HepG2 (cell line): ENCODE data around the gene USF1. TPM values are rescaled to one million over a fixed set of nuclear protein-coding genes. Genes with fewer than 3 reads are reported as not detected.

Experiments
- AGO2 ChIP-seq: fragments of 200-400 bp; formaldehyde crosslinking; optimal IDR thresholded peaks from 2 replicates; pipeline ENCODE3; 2017; ENCODE audit warnings: mild to moderate bottlenecking, low read depth, low read length, moderate library complexity
- ARNTL ChIP-seq: sonication (generic); formaldehyde crosslinking; IDR thresholded peaks from 2 replicates; pipeline ENCODE4 v1.4.0; 2020; ENCODE audit warnings: mild to moderate bottlenecking, missing genetic modification reagents
- ELF1 ChIP-seq: sonication (generic); formaldehyde crosslinking; IDR thresholded peaks from 2 replicates; pipeline ENCODE4 v1.4.0; 2020; ENCODE audit warnings: missing genetic modification reagents
- FOXK1 ChIP-seq: sonication (generic); formaldehyde crosslinking; IDR thresholded peaks from 2 replicates; pipeline ENCODE4 v1.4.0; 2020; ENCODE audit warnings: low read depth, missing genetic modification reagents, borderline replicate concordance
- NFE2L2 ChIP-seq: fragments of 150-350 bp; IDR thresholded peaks from 2 replicates; pipeline ENCODE4 v1.6.1; 2014; ENCODE audit warnings: low read length
- NFRKB ChIP-seq: fragments of 450-650 bp; IDR thresholded peaks from 2 replicates; pipeline ENCODE4 v1.6.1; 2017
- NFYC ChIP-seq: IDR thresholded peaks from 2 replicates; pipeline ENCODE4 v1.6.1; 2016; ENCODE audit warnings: missing genetic modification reagents, missing compliant biosample characterization
- POLR2A ChIP-seq, 2 experiments: IDR thresholded peaks; 2 replicates each; pipeline ENCODE4 v1.6.1; 2011; ENCODE audit warnings: low read depth in 2 of 2, low read length in 2 of 2, mild to moderate bottlenecking in 1 of 2, moderate library complexity in 1 of 2; ENCODE audit not compliant: insufficient read depth in 1 of 2
- TMF1 ChIP-seq: sonication (generic); formaldehyde crosslinking; IDR thresholded peaks from 2 replicates; pipeline ENCODE4 v1.8.1; 2022; ENCODE audit warnings: low read depth, missing genetic modification reagents
- ZFP90 ChIP-seq: sonication (generic); formaldehyde crosslinking; IDR thresholded peaks from 2 replicates; pipeline ENCODE4 v1.8.0; 2022; ENCODE audit warnings: missing genetic modification reagents, mild to moderate bottlenecking, inconsistent platforms, borderline replicate concordance
- ZNF121 ChIP-seq: sonication (generic); formaldehyde crosslinking; IDR thresholded peaks from 2 replicates; pipeline ENCODE4 v1.5.0; 2020; ENCODE audit warnings: mild to moderate bottlenecking, missing genetic modification reagents
- ZNF235 ChIP-seq: sonication (generic); formaldehyde crosslinking; IDR thresholded peaks from 2 replicates; pipeline ENCODE4 v1.8.1; 2023; ENCODE audit warnings: mild to moderate bottlenecking, missing genetic modification reagents, borderline replicate concordance
- ZNF296 ChIP-seq: sonication (generic); formaldehyde crosslinking; conservative IDR thresholded peaks from 2 replicates; pipeline ENCODE4 v1.5.0; 2020; ENCODE audit warnings: mild to moderate bottlenecking, missing genetic modification reagents
- ZNF3 ChIP-seq: IDR thresholded peaks from 2 replicates; pipeline ENCODE4 v1.7.0; 2017; ENCODE audit warnings: inconsistent platforms
- ZNF30 ChIP-seq: sonication (generic); formaldehyde crosslinking; IDR thresholded peaks from 2 replicates; pipeline ENCODE4 v1.5.0; 2020; ENCODE audit warnings: mild to moderate bottlenecking, missing genetic modification reagents
- ZNF674 ChIP-seq: sonication (generic); formaldehyde crosslinking; IDR thresholded peaks from 2 replicates; pipeline ENCODE4 v1.5.0; 2020; ENCODE audit warnings: low read depth, mild to moderate bottlenecking, missing genetic modification reagents
- polyA plus RNA-seq, 8 experiments: library from polyadenylated mRNA; depleted of rRNA in 3 of 8; stranded (reverse) in 7 of 8; unstranded in 1 of 8; fragments of >200 nt; fragmentation: Illumina TruSeq in 4 of 8; extraction: Trizol in 4 of 8; gene quantifications; 2 replicates each; pipeline versions ENCODE4 v1.2.1 to v1.2.3, GENCODE V29; 2011 to 2016; ENCODE audit warnings: low read depth in 4 of 8, missing spikeins in 1 of 8, mixed read lengths in 1 of 8; ENCODE audit not compliant: insufficient read depth in 1 of 8
- total RNA-seq, 5 experiments: library from RNA; depleted of rRNA; stranded (reverse); fragments of >200 nt; fragmentation: Illumina TruSeq; extraction: Trizol; gene quantifications; 2 replicates each; pipeline ENCODE4 v1.2.3, GENCODE V29; 2016; ENCODE audit warnings: low read depth in 1 of 5
- TF ChIP-seq, protein P1 (sequence below): sonication (generic); formaldehyde crosslinking; IDR thresholded peaks from 2 replicates; pipeline ENCODE4 v1.5.0; 2020; ENCODE audit warnings: mild to moderate bottlenecking, missing genetic modification reagents
- TF ChIP-seq, protein P2 (sequence below): sonication (generic); formaldehyde crosslinking; IDR thresholded peaks from 2 replicates; pipeline ENCODE4 v1.4.0; 2020; ENCODE audit warnings: missing genetic modification reagents
- TF ChIP-seq, protein P3 (sequence below): sonication (generic); formaldehyde crosslinking; IDR thresholded peaks from 2 replicates; pipeline ENCODE4 v1.5.1; 2020; ENCODE audit warnings: missing genetic modification reagents, mild to moderate bottlenecking, borderline replicate concordance
- TF ChIP-seq, protein P4 (sequence below), 2 experiments: fragments of 450-650 bp in 1 of 2; sonication (generic) in 1 of 2; formaldehyde crosslinking; IDR thresholded peaks; 2 replicates each; pipeline versions ENCODE4 v1.5.0 to v1.8.0; 2020 to 2022; ENCODE audit warnings: mild to moderate bottlenecking in 1 of 2, missing genetic modification reagents in 1 of 2

USF1 gene
- total and polyA plus RNA-seq, 2 of the 13 experiments (the other 11 are each of a cell fraction or from before 2014, with no cell fraction given), result 26.9 to 39.4 TPM

DNA sequence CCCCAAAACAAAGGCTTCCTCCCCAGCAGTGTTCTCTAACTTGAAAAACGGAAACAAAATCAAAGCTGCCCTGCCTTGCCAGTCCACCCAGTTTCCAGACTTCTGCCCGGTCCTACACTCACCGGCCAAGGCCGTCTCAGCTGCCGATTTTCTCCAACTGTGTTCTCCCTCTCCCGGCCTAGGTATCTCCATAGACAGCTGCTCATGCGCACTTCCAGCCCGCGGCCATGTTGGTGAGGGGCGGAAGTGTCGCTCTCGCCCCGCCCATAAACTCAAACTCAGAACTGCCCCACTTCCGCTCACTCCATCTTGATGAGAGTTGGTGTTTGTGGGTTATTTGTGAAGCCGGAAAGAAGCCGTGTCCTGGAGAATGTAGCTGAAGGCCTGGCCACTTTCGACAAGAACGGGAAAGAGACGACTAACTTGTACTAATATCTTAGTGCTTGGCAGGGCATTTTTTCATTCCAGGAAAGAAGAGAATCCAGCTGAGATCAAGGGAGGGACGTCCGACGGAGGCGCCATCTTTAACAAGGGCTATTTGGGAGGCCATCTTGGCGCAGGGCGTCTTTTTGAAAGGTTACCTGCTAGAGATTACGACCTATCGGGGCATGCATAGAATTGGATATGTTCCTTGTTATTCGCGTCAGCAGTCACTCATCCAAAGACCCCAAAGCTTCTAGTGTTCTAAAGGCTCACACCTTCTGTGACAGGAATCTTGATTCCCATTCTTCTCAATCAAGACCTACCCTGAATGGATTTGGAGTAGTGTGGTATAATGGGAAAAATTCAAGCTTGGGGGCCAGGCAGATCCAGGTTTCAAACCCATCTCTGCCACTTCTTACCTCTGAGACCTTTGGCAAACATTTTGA, at the start of gene USF1 (continued):
- TF ChIP-seq ELF1 (CRISPR knock-in tag) (peak; percentile 93), ZFP90 (CRISPR knock-in tag) (no peak), ZNF235 (CRISPR knock-in tag) (0 out of 2 replicates have a peak, but pooled peaks have one; percentile 30), NFYC (no peak), ZNF30 (0 out of 2 replicates have a peak, but pooled peaks have one; percentile 76), POLR2A (IDR thresholded peaks at IDR 0.05; ENCODE audit: insufficient read depth in 1 of 2, low read depth in 2 of 2, low read length in 2 of 2) (peak; percentile 77 to 86), ARNTL (CRISPR knock-in tag) (no peak), ZNF674 (CRISPR knock-in tag) (no peak; the same call in 1 of the 2 replicates), NFE2L2 (no peak), ZNF296 (CRISPR knock-in tag) (no peak), ZNF3 (CRISPR knock-in tag) (no peak), TMF1 (no peak), FOXK1 (CRISPR knock-in tag) (peak; percentile 70; the same call in 1 of the 2 replicates), ZNF121 (peak; percentile 4; the same call in 1 of the 2 replicates), NFRKB (peak; percentile 95), AGO2 (peak; percentile 12)
- TF ChIP-seq, protein P1, sequence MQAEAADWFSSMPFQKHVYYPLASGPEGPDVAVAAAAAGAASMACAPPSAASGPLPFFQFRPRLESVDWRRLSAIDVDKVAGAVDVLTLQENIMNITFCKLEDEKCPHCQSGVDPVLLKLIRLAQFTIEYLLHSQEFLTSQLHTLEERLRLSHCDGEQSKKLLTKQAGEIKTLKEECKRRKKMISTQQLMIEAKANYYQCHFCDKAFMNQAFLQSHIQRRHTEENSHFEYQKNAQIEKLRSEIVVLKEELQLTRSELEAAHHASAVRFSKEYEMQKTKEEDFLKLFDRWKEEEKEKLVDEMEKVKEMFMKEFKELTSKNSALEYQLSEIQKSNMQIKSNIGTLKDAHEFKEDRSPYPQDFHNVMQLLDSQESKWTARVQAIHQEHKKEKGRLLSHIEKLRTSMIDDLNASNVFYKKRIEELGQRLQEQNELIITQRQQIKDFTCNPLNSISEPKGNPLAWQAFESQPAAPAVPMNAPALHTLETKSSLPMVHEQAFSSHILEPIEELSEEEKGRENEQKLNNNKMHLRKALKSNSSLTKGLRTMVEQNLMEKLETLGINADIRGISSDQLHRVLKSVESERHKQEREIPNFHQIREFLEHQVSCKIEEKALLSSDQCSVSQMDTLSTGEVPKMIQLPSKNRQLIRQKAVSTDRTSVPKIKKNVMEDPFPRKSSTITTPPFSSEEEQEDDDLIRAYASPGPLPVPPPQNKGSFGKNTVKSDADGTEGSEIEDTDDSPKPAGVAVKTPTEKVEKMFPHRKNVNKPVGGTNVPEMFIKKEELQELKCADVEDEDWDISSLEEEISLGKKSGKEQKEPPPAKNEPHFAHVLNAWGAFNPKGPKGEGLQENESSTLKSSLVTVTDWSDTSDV (CRISPR knock-in tag), result no peak
- TF ChIP-seq, protein P2, sequence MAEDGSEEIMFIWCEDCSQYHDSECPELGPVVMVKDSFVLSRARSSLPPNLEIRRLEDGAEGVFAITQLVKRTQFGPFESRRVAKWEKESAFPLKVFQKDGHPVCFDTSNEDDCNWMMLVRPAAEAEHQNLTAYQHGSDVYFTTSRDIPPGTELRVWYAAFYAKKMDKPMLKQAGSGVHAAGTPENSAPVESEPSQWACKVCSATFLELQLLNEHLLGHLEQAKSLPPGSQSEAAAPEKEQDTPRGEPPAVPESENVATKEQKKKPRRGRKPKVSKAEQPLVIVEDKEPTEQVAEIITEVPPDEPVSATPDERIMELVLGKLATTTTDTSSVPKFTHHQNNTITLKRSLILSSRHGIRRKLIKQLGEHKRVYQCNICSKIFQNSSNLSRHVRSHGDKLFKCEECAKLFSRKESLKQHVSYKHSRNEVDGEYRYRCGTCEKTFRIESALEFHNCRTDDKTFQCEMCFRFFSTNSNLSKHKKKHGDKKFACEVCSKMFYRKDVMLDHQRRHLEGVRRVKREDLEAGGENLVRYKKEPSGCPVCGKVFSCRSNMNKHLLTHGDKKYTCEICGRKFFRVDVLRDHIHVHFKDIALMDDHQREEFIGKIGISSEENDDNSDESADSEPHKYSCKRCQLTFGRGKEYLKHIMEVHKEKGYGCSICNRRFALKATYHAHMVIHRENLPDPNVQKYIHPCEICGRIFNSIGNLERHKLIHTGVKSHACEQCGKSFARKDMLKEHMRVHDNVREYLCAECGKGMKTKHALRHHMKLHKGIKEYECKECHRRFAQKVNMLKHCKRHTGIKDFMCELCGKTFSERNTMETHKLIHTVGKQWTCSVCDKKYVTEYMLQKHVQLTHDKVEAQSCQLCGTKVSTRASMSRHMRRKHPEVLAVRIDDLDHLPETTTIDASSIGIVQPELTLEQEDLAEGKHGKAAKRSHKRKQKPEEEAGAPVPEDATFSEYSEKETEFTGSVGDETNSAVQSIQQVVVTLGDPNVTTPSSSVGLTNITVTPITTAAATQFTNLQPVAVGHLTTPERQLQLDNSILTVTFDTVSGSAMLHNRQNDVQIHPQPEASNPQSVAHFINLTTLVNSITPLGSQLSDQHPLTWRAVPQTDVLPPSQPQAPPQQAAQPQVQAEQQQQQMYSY (CRISPR knock-in tag), result no peak
- TF ChIP-seq, protein P3, sequence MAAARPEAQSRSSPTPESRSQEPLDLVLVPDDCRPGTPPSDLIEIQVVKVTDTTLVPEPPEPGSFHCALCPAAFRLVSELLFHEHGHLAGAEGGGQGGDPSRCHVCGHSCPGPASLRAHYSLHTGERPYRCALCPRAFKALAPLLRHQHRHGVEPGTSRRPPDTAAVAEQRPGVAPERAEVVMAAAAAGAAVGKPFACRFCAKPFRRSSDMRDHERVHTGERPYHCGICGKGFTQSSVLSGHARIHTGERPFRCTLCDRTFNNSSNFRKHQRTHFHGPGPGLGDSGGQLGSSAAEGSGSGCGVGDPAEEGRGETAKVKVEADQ (CRISPR knock-in tag), result no peak
- TF ChIP-seq, protein P4, sequence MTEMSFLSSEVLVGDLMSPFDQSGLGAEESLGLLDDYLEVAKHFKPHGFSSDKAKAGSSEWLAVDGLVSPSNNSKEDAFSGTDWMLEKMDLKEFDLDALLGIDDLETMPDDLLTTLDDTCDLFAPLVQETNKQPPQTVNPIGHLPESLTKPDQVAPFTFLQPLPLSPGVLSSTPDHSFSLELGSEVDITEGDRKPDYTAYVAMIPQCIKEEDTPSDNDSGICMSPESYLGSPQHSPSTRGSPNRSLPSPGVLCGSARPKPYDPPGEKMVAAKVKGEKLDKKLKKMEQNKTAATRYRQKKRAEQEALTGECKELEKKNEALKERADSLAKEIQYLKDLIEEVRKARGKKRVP (CRISPR knock-in tag; IDR thresholded peaks at IDR 0.05), result no peak
